HPDE6-E6E7 (cell line): ENCODE data around the gene VAPA.

Experiments
- DNase-seq: peaks from one replicate; pipeline ENCODE4 v3.0.0; 2011; ENCODE audit warnings: missing footprints; ENCODE audit errors: extremely low spot score

Gene VAPA

GRCh38 chr18:10003281-10003680 is 89.5 kb downstream of the VAPA start:
- no peak for DNase-seq

DNA sequence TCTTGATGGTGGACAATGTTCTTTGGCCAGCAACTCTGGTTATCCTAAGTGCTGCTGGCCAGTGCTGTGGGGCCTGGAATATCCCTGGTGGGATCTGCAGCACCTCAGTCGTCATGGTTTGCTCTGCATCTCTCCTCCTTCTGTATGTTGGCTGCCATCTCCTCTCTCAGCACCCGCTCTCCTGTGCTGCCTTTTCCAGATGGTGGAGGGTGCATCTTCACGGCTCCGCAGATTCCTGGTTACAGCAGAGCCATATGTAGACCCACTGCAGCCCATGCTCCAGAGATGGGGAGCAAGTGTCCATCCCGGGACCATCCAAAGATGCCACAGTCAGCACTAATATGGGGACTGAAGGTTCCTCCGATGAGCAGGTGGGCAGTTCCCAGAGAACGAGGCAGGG is 90.0 kb downstream of the VAPA start:
- no peak for DNase-seq

- DNase-seq = no peak
Measured at GRCh38 chr18:10006311-10006893, 92.6 kb downstream of the VAPA start.

- DNase-seq = no peak
Measured at GRCh38 chr18:10008006-10008647, 94.3 kb downstream of the VAPA start.
